B cell (primary cell): ENCODE measurements around the gene LRIG1. TPM values are rescaled to one million over a fixed set of nuclear protein-coding genes. Genes with fewer than 3 reads are reported as not detected.

Experiments used
- ATAC-seq: fragments of 200-7000 bp; cut with Tn5 transposase; one replicate; pipeline ENCODE4 v1.10.0; 2021; ENCODE audit warnings: low read depth, mild to moderate bottlenecking, moderate number of reproducible peaks, moderate library complexity
- CTCF ChIA-PET: fragments of 350-600 bp; sonication (Branson Sonifier 250); formaldehyde crosslinking; loops from one replicate; lab custom pipeline; 2021; ENCODE audit warnings: antibody characterized with exemption, inconsistent platforms; lab: Charles Lee
- POLR2A ChIA-PET: fragments of 350-600 bp; sonication (Branson Sonifier 250); formaldehyde crosslinking; loops from one replicate; lab custom pipeline; 2021; ENCODE audit warnings: antibody characterized with exemption; lab: Charles Lee
- DNase-seq: peaks from one replicate; pipeline ENCODE4 v3.0.0; 2013
- H2AFZ ChIP-seq: 2 replicates; pipeline ENCODE4 v1.6.1; 2012; ENCODE audit warnings: mild to moderate bottlenecking, low read depth, low read length; ENCODE audit not compliant: insufficient read depth, poor library complexity, severe bottlenecking
- H3K27ac ChIP-seq, 2 donors: 1 replicate in 1 of 2; 2 replicates in 1 of 2; pipeline ENCODE4 v1.5.1; 2012 to 2013; ENCODE audit warnings: low read length in 2 of 2, mild to moderate bottlenecking in 2 of 2, moderate library complexity in 1 of 2
- H3K27me3 ChIP-seq, 4 experiments: fragments of 200-600 bp in 1 of 4; sonication (generic) in 1 of 4; replicated peaks in 1 of 4; 1 replicate in 2 of 4; 2 replicates in 2 of 4; pipeline versions ENCODE4 v1.6.1 to v1.7.0; 2013 to 2016; ENCODE audit warnings: low read length in 3 of 4, mild to moderate bottlenecking in 2 of 4, mixed read lengths in 1 of 4, moderate library complexity in 1 of 4; ENCODE audit not compliant: insufficient read depth in 4 of 4, control insufficient read depth in 3 of 4; ENCODE audit errors: control extremely low read depth in 1 of 4
- H3K36me3 ChIP-seq, 2 experiments: replicated peaks in 1 of 2; 1 replicate in 1 of 2; 2 replicates in 1 of 2; pipeline versions ENCODE4 v1.6.1 to v1.7.1; 2013; ENCODE audit warnings: low read length in 1 of 2; ENCODE audit not compliant: insufficient read depth in 2 of 2, control insufficient read depth in 1 of 2; ENCODE audit errors: control extremely low read depth in 1 of 2, extremely low read depth in 1 of 2
- H3K4me1 ChIP-seq, 2 donors: fragments of 200-600 bp in 1 of 2; sonication (generic) in 1 of 2; 1 replicate in 1 of 2; 2 replicates in 1 of 2; pipeline versions ENCODE4 v1.5.1 to v1.6.1; 2013 to 2017; ENCODE audit warnings: low read length in 2 of 2; ENCODE audit not compliant: control insufficient read depth in 2 of 2, insufficient read depth in 2 of 2
- H3K4me2 ChIP-seq: replicated peaks from 2 replicates; pipeline ENCODE3; 2012; ENCODE audit warnings: mild to moderate bottlenecking, low read depth, low read length; ENCODE audit not compliant: poor library complexity, severe bottlenecking
- H3K4me3 ChIP-seq, 5 experiments: fragments of 200-600 bp in 1 of 5; sonication (generic) in 1 of 5; 1 replicate in 3 of 5; 2 replicates in 2 of 5; pipeline versions ENCODE4 v1.5.1 to v1.7.0; 2011 to 2016; ENCODE audit warnings: low read length in 4 of 5, mild to moderate bottlenecking in 4 of 5, low read depth in 2 of 5, control low read depth in 1 of 5, moderate library complexity in 1 of 5; ENCODE audit not compliant: insufficient read depth in 1 of 5; ENCODE audit errors: control extremely low read depth in 1 of 5, extremely low read depth in 1 of 5
- H3K79me2 ChIP-seq: fragments of 200-600 bp; sonication (generic); one replicate; pipeline ENCODE4 v1.6.0; 2016; ENCODE audit warnings: low read length; ENCODE audit not compliant: control insufficient read depth, insufficient read depth
- H3K9ac ChIP-seq: fragments of 200-600 bp; sonication (generic); 2 replicates; pipeline ENCODE4 v1.6.1; 2017; ENCODE audit warnings: mild to moderate bottlenecking, low read length, moderate library complexity
- H3K9me3 ChIP-seq, 3 donors: one replicate each; pipeline versions ENCODE4 v1.6.1 to v1.7.1; 2013; ENCODE audit warnings: low read length in 2 of 3; ENCODE audit not compliant: control insufficient read depth in 2 of 3, insufficient read depth in 1 of 3; ENCODE audit errors: control extremely low read depth in 1 of 3
- H4K20me1 ChIP-seq: 2 replicates; pipeline ENCODE4 v1.6.0; 2012; ENCODE audit warnings: mild to moderate bottlenecking, low read length; ENCODE audit not compliant: insufficient read depth, control insufficient read depth, poor library complexity, severe bottlenecking
- H3K27ac Mint-ChIP-seq: one replicate; pipeline ENCODE4 v1.8.0; 2021; ENCODE audit warnings: mixed read lengths
- H3K27me3 Mint-ChIP-seq: one replicate; pipeline ENCODE4 v1.8.0; 2021; ENCODE audit warnings: mixed read lengths
- H3K4me1 Mint-ChIP-seq: one replicate; pipeline ENCODE4 v1.8.0; 2021; ENCODE audit warnings: mixed read lengths
- H3K4me3 Mint-ChIP-seq: one replicate; pipeline ENCODE4 v1.8.0; 2021; ENCODE audit warnings: mixed read lengths
- H3K9me3 Mint-ChIP-seq: one replicate; pipeline ENCODE4 v1.8.0; 2022; ENCODE audit warnings: mixed read lengths; ENCODE audit not compliant: insufficient read depth
- CTCF ChIP-seq: fragments of 200-600 bp; IDR thresholded peaks from one replicate; pipeline ENCODE4 v1.8.0; 2022; ENCODE audit warnings: antibody characterized with exemption, mild to moderate bottlenecking
- EZH2 ChIP-seq: IDR thresholded peaks from 2 replicates; pipeline ENCODE4 v1.6.1; 2012; ENCODE audit warnings: borderline replicate concordance, low read depth, mild to moderate bottlenecking, moderate library complexity, low read length; ENCODE audit not compliant: insufficient read depth, poor library complexity, severe bottlenecking
- WGBS: methylation state at CpG from one replicate; pipeline ENCODE4 v1.1.5; 2013; ENCODE audit warnings: missing lambda C conversion rate; ENCODE audit not compliant: insufficient coverage; 5-methylcytosine and 5-hydroxymethylcytosine counted together
- intact Hi-C: fragments of 100-400 bp; cut with micrococcal nuclease; formaldehyde crosslinking; loops from one replicate; pipeline ENCODE4 v1.10.0; 2022
- polyA plus RNA-seq: library from polyadenylated mRNA; depleted of rRNA; stranded (reverse); fragments of >200 nt; gene quantifications from 2 replicates; pipeline ENCODE4 v1.2.3, GENCODE V29; 2012
- total RNA-seq, 2 donors: library from RNA; stranded (reverse); fragments of 120-200 nt in 1 of 2; gene quantifications; 1 replicate in 1 of 2; 2 replicates in 1 of 2; pipeline versions ENCODE4 v1.2.3 to v1.2.4, GENCODE V29; 2013 to 2022

Gene LRIG1
- total and polyA plus RNA-seq, 2 donors (not counting 1 experiment from before 2014, with no cell fraction given), result 9.2 to 12.4 TPM

DNA sequence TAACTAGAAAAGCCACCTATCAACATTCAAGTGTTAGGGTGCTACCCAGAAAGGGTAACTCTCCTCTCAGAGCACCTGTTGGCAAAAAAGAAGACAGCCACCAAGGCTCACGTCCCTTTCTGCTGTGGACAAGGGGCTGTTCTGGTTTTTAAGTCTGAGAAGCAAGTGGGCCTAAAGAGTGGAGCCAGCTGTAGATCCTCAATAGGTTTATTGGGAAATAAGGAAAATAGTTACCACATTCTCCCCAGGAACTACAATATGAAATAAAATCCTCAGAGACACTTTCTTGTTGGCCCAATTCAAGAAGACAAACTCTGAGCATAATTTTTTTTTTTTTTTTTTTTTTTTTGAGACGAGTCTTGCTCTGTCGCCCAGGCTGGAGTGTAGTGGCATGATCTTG is 35.8 kb downstream of the LRIG1 start:
- ATAC-seq (no peak), DNase-seq (no peak)
- Histone ChIP-seq H2AFZ (no peak overlapping the region), H3K36me3 (no peaks in the 10 kb centered on the region), H4K20me1 (no peaks in the 10 kb centered on the region), H3K4me1 (no peaks in the 10 kb centered on the region), H3K9ac (no peak overlapping the region), H3K79me2 (peaks cover 17% of the 10 kb centered on the region), H3K4me3 (no peak overlapping the region), H3K27ac (no peak overlapping the region), H3K9me3 (no peaks in the 10 kb centered on the region), H3K4me2 (no peak overlapping the region), H3K27me3 (peaks cover 0 to 12% (median 5%) of the 10 kb centered on the region in 4 experiments)
- Mint-ChIP-seq H3K27ac (no peak overlapping the region), H3K27me3 (peaks cover 28% of the 10 kb centered on the region), H3K4me1 (peaks cover 18% of the 10 kb centered on the region), H3K9me3 (no peaks in the 10 kb centered on the region), H3K4me3 (no peak overlapping the region)
- ChIA-PET CTCF (no interaction called here), POLR2A (no interaction called here)
- no peak for TF ChIP-seq EZH2
- no peak for TF ChIP-seq CTCF
- WGBS, result no CpG with 5 or more reads among the region's 3 CpGs
- intact Hi-C loops, result no loop called here

DNA sequence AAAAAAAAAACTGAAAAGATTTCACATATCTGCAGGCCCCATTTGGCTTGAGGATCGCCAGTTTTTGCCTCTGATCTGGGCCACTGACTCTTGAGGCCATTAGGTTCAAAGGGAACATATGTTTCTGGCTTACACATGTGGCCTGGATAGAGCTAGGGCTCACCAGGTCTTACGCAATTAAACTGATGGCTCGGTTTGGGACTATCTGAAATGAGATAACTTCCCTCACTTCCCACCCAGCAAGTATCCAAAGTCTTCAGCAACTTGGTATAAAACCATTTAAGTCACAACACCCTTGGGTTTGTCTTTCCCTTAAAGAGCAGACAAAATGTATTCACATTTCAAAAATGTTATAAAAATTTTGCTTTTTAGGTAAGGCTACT is 36.3 kb downstream of the LRIG1 start:
- no peaks in the 10 kb centered on the region for H3K4me1 ChIP-seq
- no peak overlapping the region for H3K4me2 ChIP-seq
- H3K27me3 Mint-ChIP-seq, result peaks cover 27% of the 10 kb centered on the region
- no peak overlapping the region for H3K4me3 ChIP-seq
- H3K36me3 ChIP-seq, result no peaks in the 10 kb centered on the region
- no peak overlapping the region for H3K9ac ChIP-seq
- ChIA-PET POLR2A (no interaction called here), CTCF (interaction anchor here (1.6 kb wide), 1 partner anchor 9 kb away, joined by 4 read pairs; no protein-coding TSS in a partner anchor)
- H3K27ac Mint-ChIP-seq, result no peak overlapping the region
- no peak overlapping the region for H3K4me3 Mint-ChIP-seq
- peaks cover 12% of the 10 kb centered on the region for H3K79me2 ChIP-seq
- no peak for DNase-seq
- no peaks in the 10 kb centered on the region for H3K9me3 ChIP-seq
- no peak for TF ChIP-seq EZH2
- TF ChIP-seq CTCF, result no peak
- no peak for ATAC-seq
- no peaks in the 10 kb centered on the region for H4K20me1 ChIP-seq
- no peak overlapping the region for H2AFZ ChIP-seq
- H3K9me3 Mint-ChIP-seq, result no peaks in the 10 kb centered on the region
- H3K4me1 Mint-ChIP-seq, result peaks cover 17% of the 10 kb centered on the region
- intact Hi-C loops, result no loop called here
- WGBS, result 65% methylated on average over 2 of the region's 3 CpGs
- H3K27ac ChIP-seq, result no peak overlapping the region
- peaks cover 0 to 9% (median 5%) of the 10 kb centered on the region in 4 experiments for H3K27me3 ChIP-seq
